Stimulated activated CD4-positive, alpha-beta T cell treated with anti-CD3 and anti-CD28 coated beads, Interleukin-1b, Interleukin-23, amount 100 ng/mL, for 1 hour (primary cell): ENCODE results near the gene KBTBD6.
"Not testable (repeated sequence)": the region's sequence is repeated elsewhere in the genome, so short reads cannot be mapped to it uniquely, and the experiment has no call there.

Source experiments
- DNase-seq, 2 donors: peaks; one replicate each; pipeline ENCODE4 v3.0.0-alpha.2; 2020; ENCODE audit warnings: low read depth in 2 of 2

KBTBD6 gene, protein sequence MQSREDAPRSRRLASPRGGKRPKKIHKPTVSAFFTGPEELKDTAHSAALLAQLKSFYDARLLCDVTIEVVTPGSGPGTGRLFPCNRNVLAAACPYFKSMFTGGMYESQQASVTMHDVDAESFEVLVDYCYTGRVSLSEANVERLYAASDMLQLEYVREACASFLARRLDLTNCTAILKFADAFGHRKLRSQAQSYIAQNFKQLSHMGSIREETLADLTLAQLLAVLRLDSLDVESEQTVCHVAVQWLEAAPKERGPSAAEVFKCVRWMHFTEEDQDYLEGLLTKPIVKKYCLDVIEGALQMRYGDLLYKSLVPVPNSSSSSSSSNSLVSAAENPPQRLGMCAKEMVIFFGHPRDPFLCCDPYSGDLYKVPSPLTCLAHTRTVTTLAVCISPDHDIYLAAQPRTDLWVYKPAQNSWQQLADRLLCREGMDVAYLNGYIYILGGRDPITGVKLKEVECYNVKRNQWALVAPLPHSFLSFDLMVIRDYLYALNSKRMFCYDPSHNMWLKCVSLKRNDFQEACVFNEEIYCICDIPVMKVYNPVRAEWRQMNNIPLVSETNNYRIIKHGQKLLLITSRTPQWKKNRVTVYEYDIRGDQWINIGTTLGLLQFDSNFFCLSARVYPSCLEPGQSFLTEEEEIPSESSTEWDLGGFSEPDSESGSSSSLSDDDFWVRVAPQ

DNA sequence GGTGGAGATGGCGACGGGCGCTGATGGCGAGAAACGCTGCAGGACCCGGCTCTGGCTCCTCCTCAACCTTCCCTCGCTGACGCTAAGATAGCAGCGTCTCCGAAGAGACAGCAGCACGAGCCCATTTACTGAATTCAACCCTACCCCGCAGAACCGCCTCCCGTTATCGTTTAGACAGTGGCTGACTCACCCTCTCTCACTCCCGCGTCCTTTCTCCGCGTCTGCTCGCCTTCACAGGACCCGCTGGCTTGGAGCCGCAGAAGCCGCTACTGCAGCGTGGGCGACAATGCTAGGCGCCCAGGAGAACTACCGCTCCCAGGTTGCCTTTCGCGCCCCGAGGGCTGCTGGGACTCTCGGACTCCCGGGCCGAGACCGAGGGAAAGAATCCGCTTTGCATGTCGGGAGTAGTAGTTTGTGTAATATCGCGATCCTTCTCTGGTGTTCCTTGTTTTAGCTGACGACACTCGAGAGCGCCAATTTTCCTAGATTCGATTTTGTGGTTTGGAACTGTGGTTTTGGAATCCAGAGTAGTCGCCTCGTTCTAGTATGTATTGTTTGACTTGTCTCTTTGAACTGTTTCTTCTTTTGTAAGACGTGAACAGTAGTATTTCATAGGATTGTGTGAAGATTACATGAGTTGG is at the start of gene KBTBD6:
TSS of gene KBTBD6 (minus strand) at position 291 of the 641 bp plus-strand sequence. CDS start 291 bp downstream, outside the sequence.
- DNase-seq: peak; percentile 77 to 79

DNA sequence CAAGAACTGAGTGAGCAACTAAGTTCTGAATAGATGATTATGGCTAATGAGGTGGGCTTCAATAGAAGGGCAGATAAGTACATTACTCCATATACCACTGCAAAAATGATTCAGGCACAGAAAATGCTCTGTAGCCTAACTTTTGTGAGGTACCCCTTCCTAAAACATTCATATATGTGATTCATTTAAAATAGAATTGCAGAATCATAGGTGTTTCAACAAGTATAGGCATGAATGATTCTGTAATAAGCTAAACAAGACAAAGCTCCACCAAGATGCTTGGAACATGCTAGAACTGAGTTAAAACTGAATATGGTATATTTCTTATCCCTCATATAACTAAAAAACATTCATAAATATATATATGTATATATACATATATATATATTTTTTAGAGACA is 49.6 kb upstream of the KBTBD6 start:
- no peak for DNase-seq

GRCh38 chr13:41179593-41180250 is 47.1 kb upstream of the KBTBD6 start:
- no peak for DNase-seq

DNA sequence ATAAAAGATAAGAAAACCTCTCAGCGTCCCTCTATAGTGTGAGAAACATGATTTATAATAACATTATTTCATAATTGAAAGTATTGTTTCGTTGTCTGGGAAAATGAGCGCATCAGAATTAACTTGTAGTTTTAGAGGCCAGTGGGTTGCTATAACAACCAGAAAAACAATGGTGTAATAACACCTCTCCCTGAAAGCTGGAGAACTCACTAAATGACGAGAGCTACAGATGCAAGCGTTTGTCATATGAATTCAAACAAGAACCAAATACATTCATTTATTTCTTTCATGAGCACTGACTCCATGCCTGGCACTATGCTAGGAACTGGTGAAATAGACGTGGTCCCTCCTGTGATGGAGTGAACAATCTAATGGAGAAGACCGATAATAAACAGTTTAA is 45.4 kb upstream of the KBTBD6 start:
- DNase-seq: no peak

DNA sequence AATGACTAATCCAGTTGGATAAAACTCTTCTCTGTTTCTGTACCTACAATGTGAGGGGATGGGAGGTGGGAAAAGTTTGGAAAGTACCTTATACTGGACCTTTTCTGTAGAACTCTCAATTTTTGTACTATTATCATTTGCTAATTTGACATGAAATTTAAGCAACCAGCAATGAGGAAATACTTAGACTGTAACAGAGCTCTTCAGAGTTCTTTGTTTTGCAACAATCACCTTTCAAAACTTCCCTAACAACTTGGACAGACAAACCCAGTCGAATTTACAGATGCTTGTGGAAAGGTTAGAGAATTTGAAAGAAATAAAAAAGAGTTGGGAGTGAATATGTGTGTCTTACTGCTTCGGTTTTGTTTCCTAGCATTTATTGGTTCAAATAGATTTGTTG is 45.0 kb upstream of the KBTBD6 start:
- no peak for DNase-seq

DNA sequence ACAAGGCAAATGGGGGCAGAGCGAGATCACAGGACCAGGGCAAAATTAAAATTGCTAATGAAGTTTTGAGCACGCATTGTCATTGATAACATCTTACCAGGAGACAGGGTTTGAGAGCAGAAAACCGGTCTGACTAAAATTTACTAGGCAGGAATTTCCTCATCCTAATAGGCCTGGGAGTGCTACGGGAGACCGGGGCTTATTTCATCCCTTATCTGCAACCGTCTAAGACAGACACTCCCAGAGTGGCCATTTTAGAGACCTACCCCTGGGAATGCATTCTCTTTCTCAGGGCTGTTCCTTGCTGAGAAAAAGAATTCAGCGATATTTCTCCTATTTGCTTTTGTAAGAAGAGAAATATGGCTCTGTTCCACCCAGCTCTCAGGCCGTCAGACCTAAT is 43.0 kb upstream of the KBTBD6 start:
- not testable (repeated sequence) for DNase-seq

- no peak for DNase-seq
Observed at GRCh38 chr13:41162151-41162550, 29.5 kb upstream of the KBTBD6 start.

DNA sequence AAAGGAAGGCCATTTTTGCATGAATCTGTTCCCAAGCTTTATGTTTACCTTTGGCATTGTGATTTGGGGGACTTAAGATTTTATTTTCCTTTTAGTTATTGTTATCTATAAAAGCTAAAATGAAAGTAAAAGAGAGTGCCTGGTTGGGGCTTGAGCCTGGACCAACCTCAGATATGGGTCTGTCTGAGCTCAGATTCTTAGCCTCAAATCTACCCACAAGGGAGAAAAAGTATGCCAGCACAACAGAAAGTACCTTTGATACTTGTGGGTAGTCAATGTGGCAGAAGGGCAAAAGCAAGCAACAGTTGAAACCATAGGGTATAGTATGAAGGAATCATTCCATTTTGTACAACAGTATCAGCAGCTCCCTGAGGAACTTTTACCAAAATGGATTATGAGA is 26.6 kb upstream of the KBTBD6 start:
- no peak for DNase-seq

GRCh38 chr13:41157048-41157717 is 24.6 kb upstream of the KBTBD6 start:
- DNase-seq: no peak

GRCh38 chr13:41156620-41157019 is 24.0 kb upstream of the KBTBD6 start:
- no peak for DNase-seq

DNA sequence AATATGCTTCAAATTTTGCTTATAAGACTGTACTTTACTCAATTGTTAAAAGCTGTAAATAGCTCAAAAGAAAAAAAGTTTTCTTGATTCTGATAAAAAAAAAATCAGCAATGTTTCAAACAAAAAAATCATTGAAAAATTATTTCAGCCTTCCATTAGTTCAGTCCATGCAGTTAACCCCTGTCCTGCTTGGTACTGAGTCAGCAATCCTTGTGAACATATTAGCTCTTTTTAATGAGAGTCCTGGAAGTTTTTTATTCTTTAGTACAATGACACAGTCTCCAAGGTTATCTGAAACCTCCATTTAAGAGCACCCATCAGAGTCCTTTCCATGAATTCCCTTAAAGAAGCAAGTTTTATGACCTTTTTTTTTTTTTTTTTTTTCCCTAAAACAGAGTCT is 21.4 kb upstream of the KBTBD6 start:
- DNase-seq: no peak

- DNase-seq: no peak
Observed at GRCh38 chr13:41152005-41152404, 19.4 kb upstream of the KBTBD6 start.

DNA sequence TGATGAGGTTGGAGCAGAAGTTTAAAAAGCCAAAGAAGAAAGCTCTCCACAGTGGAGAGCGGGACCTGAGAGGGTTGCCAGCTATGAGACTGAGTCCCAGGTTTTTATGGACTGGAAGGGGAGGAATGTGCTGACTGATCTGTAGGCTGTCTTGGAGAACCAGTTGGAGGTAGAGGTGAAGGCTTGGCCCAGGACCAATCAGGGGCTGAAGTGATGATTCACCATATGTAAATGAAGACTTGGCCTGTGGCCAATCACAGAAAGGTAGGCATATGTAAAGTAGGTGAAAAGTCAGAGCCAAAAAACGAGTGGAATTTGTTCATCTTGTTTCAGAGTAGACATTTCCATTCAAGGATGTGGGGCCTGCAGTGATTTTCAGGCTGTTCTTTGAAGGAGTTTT is 17.5 kb upstream of the KBTBD6 start:
- no peak for DNase-seq

- no peak for DNase-seq
Observed at GRCh38 chr13:41148419-41149283, 16.0 kb upstream of the KBTBD6 start.

- no peak for DNase-seq
Observed at GRCh38 chr13:41145136-41145908, 12.7 kb upstream of the KBTBD6 start.

GRCh38 chr13:41144576-41144975 is 12.0 kb upstream of the KBTBD6 start:
- no peak for DNase-seq

DNA sequence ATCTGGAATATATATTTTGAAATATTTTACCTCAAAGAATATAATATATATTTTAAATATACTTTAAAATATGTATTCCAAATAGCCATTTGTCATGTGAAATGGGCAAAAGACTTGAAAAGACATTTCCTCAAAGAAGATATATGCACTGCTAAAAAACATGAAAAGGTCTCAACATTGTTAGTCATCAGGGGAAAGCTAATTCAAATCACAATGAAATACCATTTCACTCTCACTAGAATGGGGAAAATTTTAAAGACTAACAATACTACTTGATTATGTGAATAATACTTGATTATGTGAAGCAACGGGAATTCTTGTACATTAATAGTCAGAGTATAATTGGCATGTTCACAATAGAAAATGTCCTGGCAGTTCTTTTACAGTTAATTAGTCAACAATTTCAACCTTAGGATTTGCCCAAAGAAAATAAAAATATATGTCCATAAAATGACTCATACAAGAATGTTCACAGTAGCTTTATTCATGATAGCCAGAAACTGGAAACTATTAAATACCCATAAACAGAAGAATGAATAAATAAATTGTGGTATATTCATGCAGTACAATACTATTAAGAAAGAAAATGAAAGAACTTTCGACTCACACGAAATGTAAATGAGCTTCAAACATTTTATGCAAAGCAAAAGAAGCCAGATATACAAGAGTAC is 6.8 kb upstream of the KBTBD6 start:
- DNase-seq: no peak

DNA sequence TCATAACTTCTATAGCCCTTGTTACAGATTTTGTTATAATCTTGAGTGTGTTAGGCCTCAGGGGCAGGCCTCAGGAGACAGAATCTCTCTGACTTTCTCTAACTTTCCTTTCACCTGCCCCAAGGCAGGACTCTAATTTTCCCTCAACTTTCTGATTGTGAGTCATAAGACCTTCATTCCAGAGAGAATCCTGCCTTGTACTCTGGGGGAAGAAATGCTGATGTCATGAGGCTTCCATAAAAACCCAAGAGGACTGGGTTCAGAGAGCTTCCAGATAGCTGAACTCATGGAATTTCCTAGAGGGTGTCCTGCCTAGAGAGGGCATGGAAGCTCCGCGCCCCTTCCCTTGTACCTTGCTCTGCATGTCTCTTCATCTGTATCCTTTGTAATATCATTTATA is 5.3 kb upstream of the KBTBD6 start:
- no peak for DNase-seq

DNA sequence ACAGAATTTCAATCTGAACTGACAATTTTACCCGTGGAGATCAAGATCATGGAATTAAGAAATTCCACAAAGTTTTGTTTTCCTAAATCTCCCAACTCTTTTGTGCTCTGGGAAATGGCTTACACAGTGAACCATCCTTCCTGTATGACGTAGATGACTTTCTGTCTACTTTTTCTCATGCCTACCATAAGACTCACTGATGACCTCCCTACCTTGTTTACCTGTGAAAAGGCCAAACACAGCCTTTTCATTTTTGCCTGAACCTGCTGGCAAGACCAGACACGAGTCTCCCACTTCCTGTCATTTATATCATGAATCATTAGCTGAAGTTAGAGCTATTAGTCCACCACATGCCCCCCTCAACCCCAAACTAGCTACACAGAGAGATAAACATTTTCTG is 4.6 kb upstream of the KBTBD6 start:
- no peak for DNase-seq
